HG03460 (cell line): ENCODE measurements around the gene TPPP3.

ENCODE experiments used
- ATAC-seq: cut with Tn5 transposase; IDR thresholded peaks from one replicate; pipeline ENCODE4 v1.9.1; 2021; ENCODE audit not compliant: unreplicated experiment

TPPP3 gene

GRCh38 chr16:67405336-67405735 is 12.0 kb upstream of the TPPP3 start:
- ATAC-seq, result no peak

GRCh38 chr16:67404740-67405226 is 11.5 kb upstream of the TPPP3 start:
- no peak for ATAC-seq

GRCh38 chr16:67403976-67404555 is 10.8 kb upstream of the TPPP3 start:
- ATAC-seq, result no peak

- no peak for ATAC-seq
These were observed 7.6 kb upstream of the TPPP3 start for GRCh38 chr16:67400901-67401300.

GRCh38 chr16:67399749-67400704 is 6.7 kb upstream of the TPPP3 start:
- no peak for ATAC-seq

- no peak for ATAC-seq
These were observed 6.0 kb upstream of the TPPP3 start for GRCh38 chr16:67399218-67399733.

GRCh38 chr16:67398546-67399217 is 5.4 kb upstream of the TPPP3 start:
- no peak for ATAC-seq

- no peak for ATAC-seq
These were observed 4.7 kb upstream of the TPPP3 start for GRCh38 chr16:67397812-67398545.

- no peak for ATAC-seq
These were observed 3.9 kb upstream of the TPPP3 start for GRCh38 chr16:67397036-67397801.

- ATAC-seq, result no peak
These were observed 3.1 kb upstream of the TPPP3 start for GRCh38 chr16:67396159-67397035.

GRCh38 chr16:67395458-67396158 is 2.3 kb upstream of the TPPP3 start:
- ATAC-seq, result no peak

GRCh38 chr16:67395105-67395457 is 1.8 kb upstream of the TPPP3 start:
- ATAC-seq, result no peak

- no peak for ATAC-seq
These were observed 1.1 kb upstream of the TPPP3 start for GRCh38 chr16:67394155-67395104.

- ATAC-seq, result no peak
These were observed 473 bp upstream of the TPPP3 start for GRCh38 chr16:67393788-67394154.

- ATAC-seq, result no peak
These were observed 818 bp downstream of the TPPP3 start for GRCh38 chr16:67392301-67393059.

- ATAC-seq, result no peak
These were observed 1.6 kb downstream of the TPPP3 start for GRCh38 chr16:67391424-67392300.
